Measurements from ENCODE around the gene MRGPRG. TPM values are rescaled to one million over a fixed set of nuclear protein-coding genes. Genes with fewer than 3 reads are reported as not detected.

The MRGPRG gene
- total RNA-seq, 1 experiment from 2014 or later = not detected

DNA sequence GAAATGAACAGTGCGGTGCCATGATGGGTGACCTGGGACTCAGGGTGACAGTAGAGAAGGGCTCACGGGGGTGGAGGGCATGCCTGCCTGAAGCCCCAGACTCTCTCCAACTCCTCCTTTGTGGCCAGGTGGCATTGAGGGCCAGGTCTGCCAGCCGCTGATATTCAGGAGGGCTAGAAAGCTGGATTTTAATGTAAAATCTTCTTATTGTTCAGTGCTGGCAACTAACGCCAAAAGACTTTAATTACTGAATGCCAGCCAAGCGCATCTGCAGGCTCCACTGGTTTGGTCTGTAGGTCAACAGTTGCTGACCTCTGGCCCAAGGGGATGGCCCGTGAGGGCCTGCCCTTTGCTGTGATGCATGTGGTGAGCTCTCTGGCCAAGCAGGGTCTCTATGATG, 10.3 kb downstream of the MRGPRG start:
- POLR2A ChIA-PET = no interaction called here
- H3K27me3 Mint-ChIP-seq (ENCODE audit: low read depth) = peaks cover 23% of the 10 kb centered on the region
- no peak for TF ChIP-seq KAT7 (CRISPR knock-in tag; IDR thresholded peaks at IDR 0.05; ENCODE audit: borderline replicate concordance)
- no peak for TF ChIP-seq ZNF416 (CRISPR knock-in tag; IDR thresholded peaks at IDR 0.05)
- TF ChIP-seq NR2C2 (CRISPR knock-in tag; IDR thresholded peaks at IDR 0.05) = no peak
- no peak for TF ChIP-seq MLX (CRISPR knock-in tag; IDR thresholded peaks at IDR 0.05)
- TF ChIP-seq, protein P1, sequence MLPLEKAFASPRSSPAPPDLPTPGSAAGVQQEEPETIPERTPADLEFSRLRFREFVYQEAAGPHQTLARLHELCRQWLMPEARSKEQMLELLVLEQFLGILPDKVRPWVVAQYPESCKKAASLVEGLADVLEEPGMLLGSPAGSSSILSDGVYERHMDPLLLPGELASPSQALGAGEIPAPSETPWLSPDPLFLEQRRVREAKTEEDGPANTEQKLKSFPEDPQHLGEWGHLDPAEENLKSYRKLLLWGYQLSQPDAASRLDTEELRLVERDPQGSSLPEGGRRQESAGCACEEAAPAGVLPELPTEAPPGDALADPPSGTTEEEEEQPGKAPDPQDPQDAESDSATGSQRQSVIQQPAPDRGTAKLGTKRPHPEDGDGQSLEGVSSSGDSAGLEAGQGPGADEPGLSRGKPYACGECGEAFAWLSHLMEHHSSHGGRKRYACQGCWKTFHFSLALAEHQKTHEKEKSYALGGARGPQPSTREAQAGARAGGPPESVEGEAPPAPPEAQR (CRISPR knock-in tag; IDR thresholded peaks at IDR 0.05) = no peak
- no peak for TF ChIP-seq NFE2L1 (CRISPR knock-in tag; IDR thresholded peaks at IDR 0.05)
- TF ChIP-seq NR3C1 (CRISPR knock-in tag; conservative IDR thresholded peaks at IDR 0.05; ENCODE audit: low read depth) = no peak
- no peak for TF ChIP-seq GRHL2 (CRISPR knock-in tag; IDR thresholded peaks at IDR 0.05; ENCODE audit: insufficient replicate concordance, severe bottlenecking)
- H3K4me1 Mint-ChIP-seq = peaks cover 10% of the 10 kb centered on the region
- DNase-seq (ENCODE audit: low spot score) = no peak
- H3K36me3 Mint-ChIP-seq = no peaks in the 10 kb centered on the region; the same call in 1 of the 2 replicates
- ATAC-seq = no peak
- CTCF ChIA-PET = interaction anchor here (1.4 kb wide), 1 partner anchor 44 kb away, joined by 3 read pairs; the partner anchor contains the start of gene OSBPL5
- no peak overlapping the region for H3K27ac Mint-ChIP-seq
- H3K9me3 Mint-ChIP-seq = peaks cover 6% of the 10 kb centered on the region
- no peak overlapping the region for H3K4me3 Mint-ChIP-seq

- H3K27ac Mint-ChIP-seq = no peak overlapping the region
- peaks cover 30% of the 10 kb centered on the region for H3K27me3 Mint-ChIP-seq (ENCODE audit: low read depth)
- H3K9me3 Mint-ChIP-seq = peaks cover 6% of the 10 kb centered on the region
- TF ChIP-seq ZNF138 (CRISPR knock-in tag; conservative IDR thresholded peaks at IDR 0.05) (no peak), MAX (CRISPR knock-in tag; IDR thresholded peaks at IDR 0.05) (no peak), SOX15 (CRISPR knock-in tag; IDR thresholded peaks at IDR 0.05) (no peak), TEAD1 (CRISPR knock-in tag; IDR thresholded peaks at IDR 0.05) (no peak), CDX4 (CRISPR knock-in tag; IDR thresholded peaks at IDR 0.05; ENCODE audit: borderline replicate concordance) (no peak), NR1H2 (CRISPR knock-in tag; IDR thresholded peaks at IDR 0.05) (no peak), E2F4 (CRISPR knock-in tag; IDR thresholded peaks at IDR 0.05; ENCODE audit: borderline replicate concordance, low read depth) (no peak), ZNF512 (CRISPR knock-in tag; IDR thresholded peaks at IDR 0.05; ENCODE audit: borderline replicate concordance) (no peak), E2F1 (CRISPR knock-in tag; IDR thresholded peaks at IDR 0.05) (no peak), ATF2 (CRISPR knock-in tag; IDR thresholded peaks at IDR 0.05; ENCODE audit: borderline replicate concordance, low read depth) (no peak), JAZF1 (CRISPR knock-in tag; IDR thresholded peaks at IDR 0.05) (no peak), ZNF232 (CRISPR knock-in tag; IDR thresholded peaks at IDR 0.05) (no peak)
- TF ChIP-seq, protein P1 (CRISPR knock-in tag; IDR thresholded peaks at IDR 0.05) = no peak
- H3K4me1 Mint-ChIP-seq = peaks cover 7% of the 10 kb centered on the region
- DNase-seq (ENCODE audit: low spot score) = no peak
- ATAC-seq = no peak
- no peak overlapping the region for H3K4me3 Mint-ChIP-seq
- H3K36me3 Mint-ChIP-seq = no peaks in the 10 kb centered on the region; the same call in 1 of the 2 replicates
- POLR2A ChIA-PET = no interaction called here
- CTCF ChIA-PET = interaction anchor here (1.4 kb wide), 1 partner anchor 43 kb away, joined by 3 read pairs; the partner anchor contains the start of gene OSBPL5
Observed at GRCh38 chr11:3207526-3208189, 11.0 kb downstream of the MRGPRG start.
